ENCODE measurements around the gene MAPK9. TPM values are rescaled to one million over a fixed set of nuclear protein-coding genes. Genes with fewer than 3 reads are reported as not detected.

The MAPK9 gene
- total RNA-seq, 2 donors from 2014 or later, result 16.1 to 26.8 TPM

GRCh38 chr5:180230017-180230416, 61.9 kb downstream of the MAPK9 start:
- no peak overlapping the region for H3K27ac ChIP-seq
- no peak overlapping the region for H3K4me3 ChIP-seq
- H3K9me3 ChIP-seq, result peaks cover 68% of the 10 kb centered on the region
- TF ChIP-seq CTCF (IDR thresholded peaks at IDR 0.05), result no peak
- peaks cover 25% of the 10 kb centered on the region for H3K36me3 ChIP-seq
- H3K4me1 ChIP-seq (ENCODE audit: control insufficient read depth in 1 of 2, low read depth in 2 of 2), result no peaks in the 10 kb centered on the region
- ATAC-seq (ENCODE audit: insufficient number of reproducible peaks, low FRiP score, low read depth) (no peak), DNase-seq (ENCODE audit: low spot score) (no peak)
- H3K27me3 ChIP-seq (replicated peaks; ENCODE audit: insufficient read depth), result no peaks in the 10 kb centered on the region

DNA sequence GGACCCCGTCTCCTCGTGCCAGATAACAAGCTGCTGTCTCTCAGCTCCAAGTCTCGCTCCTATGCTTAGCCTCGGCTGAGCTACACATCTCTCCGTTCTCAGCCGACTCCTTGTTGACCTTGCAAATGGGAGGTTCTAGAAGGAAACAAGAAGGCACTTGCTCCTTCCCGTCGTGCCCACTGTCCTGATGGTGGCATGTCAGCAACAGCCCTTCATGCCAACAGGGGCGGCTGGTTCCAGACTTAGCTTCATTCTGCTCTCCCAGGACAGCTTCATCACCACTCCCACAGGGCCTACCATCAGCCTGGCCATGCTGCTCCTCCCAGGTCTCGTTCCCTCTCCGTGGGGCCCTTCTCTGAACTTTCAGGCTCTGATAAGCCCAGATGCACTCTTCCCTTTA, 69.8 kb downstream of the MAPK9 start:
- peaks cover 86% of the 10 kb centered on the region for H3K9me3 ChIP-seq
- no peak overlapping the region for H3K27ac ChIP-seq
- H3K36me3 ChIP-seq, result no peaks in the 10 kb centered on the region
- ATAC-seq (ENCODE audit: insufficient number of reproducible peaks, low FRiP score, low read depth) (no peak), DNase-seq (ENCODE audit: low spot score) (no peak)
- no peaks in the 10 kb centered on the region for H3K4me1 ChIP-seq (ENCODE audit: control insufficient read depth in 1 of 2, low read depth in 2 of 2)
- no peak for TF ChIP-seq CTCF (IDR thresholded peaks at IDR 0.05)
- H3K4me3 ChIP-seq, result no peak overlapping the region
- no peaks in the 10 kb centered on the region for H3K27me3 ChIP-seq (replicated peaks; ENCODE audit: insufficient read depth)

- ATAC-seq (ENCODE audit: insufficient number of reproducible peaks, low FRiP score, low read depth) (no peak), DNase-seq (ENCODE audit: low spot score) (no peak)
- Histone ChIP-seq H3K4me3 (no peak overlapping the region), H3K27me3 (replicated peaks; ENCODE audit: insufficient read depth) (no peaks in the 10 kb centered on the region), H3K9me3 (peaks cover 67% of the 10 kb centered on the region), H3K27ac (no peak overlapping the region), H3K36me3 (no peaks in the 10 kb centered on the region), H3K4me1 (ENCODE audit: control insufficient read depth in 1 of 2, low read depth in 2 of 2) (no peaks in the 10 kb centered on the region)
- no peak for TF ChIP-seq CTCF (IDR thresholded peaks at IDR 0.05)
Observed at GRCh38 chr5:180217797-180218196, 74.1 kb downstream of the MAPK9 start.

- Histone ChIP-seq H3K27ac (no peak overlapping the region), H3K27me3 (replicated peaks; ENCODE audit: insufficient read depth) (no peaks in the 10 kb centered on the region), H3K4me3 (no peak overlapping the region), H3K4me1 (ENCODE audit: control insufficient read depth in 1 of 2, low read depth in 2 of 2) (no peaks in the 10 kb centered on the region), H3K9me3 (peaks cover 56% of the 10 kb centered on the region), H3K36me3 (no peaks in the 10 kb centered on the region)
- ATAC-seq (ENCODE audit: insufficient number of reproducible peaks, low FRiP score, low read depth) (no peak), DNase-seq (ENCODE audit: low spot score) (no peak)
- no peak for TF ChIP-seq CTCF (IDR thresholded peaks at IDR 0.05)
Observed at GRCh38 chr5:180216646-180217171, 75.2 kb downstream of the MAPK9 start.

DNA sequence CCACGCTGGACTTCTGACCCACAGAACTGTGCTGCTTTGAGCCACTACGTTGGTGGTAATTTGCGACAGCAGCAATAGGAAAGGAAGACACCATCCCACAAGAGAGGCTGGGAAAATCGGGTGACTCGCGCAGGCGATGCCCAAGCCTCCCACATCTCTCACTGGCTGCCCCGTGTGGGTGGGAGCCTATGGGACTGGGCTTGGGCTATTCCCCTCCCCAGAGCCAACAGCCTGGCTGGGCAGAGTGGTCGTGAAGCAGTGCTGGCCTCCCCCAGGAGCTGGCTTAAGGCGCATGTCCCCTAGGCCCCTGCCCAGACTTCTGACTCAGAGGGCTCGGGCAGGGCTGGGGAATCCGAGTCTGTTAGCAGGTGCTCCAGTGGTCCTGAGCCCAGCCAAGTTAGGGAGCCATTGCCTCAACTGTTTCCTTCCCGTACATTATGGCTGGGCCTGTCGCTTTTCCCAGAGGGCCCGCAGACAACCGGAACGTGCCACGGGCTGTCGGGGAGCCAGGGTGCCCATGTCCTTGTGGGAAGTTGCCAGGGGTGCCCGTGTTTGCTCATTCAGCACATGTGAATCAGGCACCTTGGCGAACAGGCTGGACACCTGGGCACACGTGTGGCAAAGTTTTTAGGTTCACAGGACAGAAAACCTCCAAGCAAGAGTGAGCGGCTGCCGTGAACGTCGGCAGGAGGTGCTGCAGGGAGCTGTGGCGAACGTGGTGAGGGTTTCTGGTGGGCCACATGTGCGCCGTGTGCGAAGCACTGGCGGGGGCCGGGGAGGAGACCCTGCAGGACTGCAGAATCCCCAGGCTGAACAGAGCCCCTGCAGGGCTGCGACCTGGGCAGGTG, 75.9 kb downstream of the MAPK9 start:
- no peaks in the 10 kb centered on the region for H3K27me3 ChIP-seq (replicated peaks; ENCODE audit: insufficient read depth)
- DNase-seq (ENCODE audit: low spot score) (no peak), ATAC-seq (ENCODE audit: insufficient number of reproducible peaks, low FRiP score, low read depth) (no peak)
- no peak overlapping the region for H3K27ac ChIP-seq
- no peak for TF ChIP-seq CTCF (IDR thresholded peaks at IDR 0.05)
- no peaks in the 10 kb centered on the region for H3K36me3 ChIP-seq
- H3K9me3 ChIP-seq, result peaks cover 50% of the 10 kb centered on the region
- H3K4me1 ChIP-seq (ENCODE audit: control insufficient read depth in 1 of 2, low read depth in 2 of 2), result no peaks in the 10 kb centered on the region
- H3K4me3 ChIP-seq, result no peak overlapping the region
